Measurements from ENCODE around the gene HIVEP3.

HIVEP3 gene

GRCh38 chr1:41876576-41877445 lies 41.9 kb downstream of the HIVEP3 start:
- ATAC-seq (no peak), DNase-seq (ENCODE audit: low spot score in 2 of 2) (no peak)
- peaks cover 32% of the 10 kb centered on the region for H3K4me1 Mint-ChIP-seq
- no peaks in the 10 kb centered on the region for H3K9me3 Mint-ChIP-seq
- H3K4me3 Mint-ChIP-seq: no peak overlapping the region
- H3K36me3 Mint-ChIP-seq: no peaks in the 10 kb centered on the region
- H3K27ac Mint-ChIP-seq: peak overlapping the region; percentile 63

- DNase-seq (ENCODE audit: low spot score in 2 of 2) (no peak), ATAC-seq (no peak)
- Mint-ChIP-seq H3K9me3 (no peaks in the 10 kb centered on the region), H3K4me3 (no peak overlapping the region), H3K4me1 (peaks cover 32% of the 10 kb centered on the region), H3K27ac (no peak overlapping the region), H3K36me3 (no peaks in the 10 kb centered on the region)
These were observed 43.2 kb downstream of the HIVEP3 start for GRCh38 chr1:41875487-41875886.

GRCh38 chr1:41874903-41875411 lies 43.8 kb downstream of the HIVEP3 start:
- no peaks in the 10 kb centered on the region for H3K36me3 Mint-ChIP-seq
- H3K4me3 Mint-ChIP-seq: no peak overlapping the region
- ATAC-seq (no peak), DNase-seq (ENCODE audit: low spot score in 2 of 2) (no peak)
- no peaks in the 10 kb centered on the region for H3K9me3 Mint-ChIP-seq
- no peak overlapping the region for H3K27ac Mint-ChIP-seq
- H3K4me1 Mint-ChIP-seq: peaks cover 38% of the 10 kb centered on the region

- no peak for DNase-seq (ENCODE audit: low spot score in 2 of 2)
- ATAC-seq: no peak
- H3K9me3 Mint-ChIP-seq: no peaks in the 10 kb centered on the region
- peaks cover 41% of the 10 kb centered on the region for H3K4me1 Mint-ChIP-seq
- H3K36me3 Mint-ChIP-seq: no peaks in the 10 kb centered on the region
- peak overlapping the region; percentile 14 for H3K27ac Mint-ChIP-seq
- H3K4me3 Mint-ChIP-seq: no peak overlapping the region
These were observed 44.5 kb downstream of the HIVEP3 start for GRCh38 chr1:41874151-41874719.

- H3K4me1 Mint-ChIP-seq: peaks cover 50% of the 10 kb centered on the region
- ATAC-seq: no peak
- H3K4me3 Mint-ChIP-seq: no peak overlapping the region
- H3K9me3 Mint-ChIP-seq: no peaks in the 10 kb centered on the region
- no peaks in the 10 kb centered on the region for H3K36me3 Mint-ChIP-seq
- no peak for DNase-seq (ENCODE audit: low spot score in 2 of 2)
- H3K27ac Mint-ChIP-seq: no peak overlapping the region
These were observed 46.6 kb downstream of the HIVEP3 start for GRCh38 chr1:41872074-41872473.

GRCh38 chr1:41870076-41870562 lies 48.6 kb downstream of the HIVEP3 start:
- no peaks in the 10 kb centered on the region for H3K9me3 Mint-ChIP-seq
- H3K27ac Mint-ChIP-seq: no peak overlapping the region
- H3K4me3 Mint-ChIP-seq: no peak overlapping the region
- peak; percentile 83 for ATAC-seq
- H3K4me1 Mint-ChIP-seq: peaks cover 44% of the 10 kb centered on the region
- no peaks in the 10 kb centered on the region for H3K36me3 Mint-ChIP-seq
- DNase-seq (ENCODE audit: low spot score in 2 of 2): no peak

- ATAC-seq (peak; percentile 72), DNase-seq (ENCODE audit: low spot score in 2 of 2) (no peak)
- Mint-ChIP-seq H3K9me3 (no peaks in the 10 kb centered on the region), H3K27ac (peak overlapping the region; percentile 69), H3K36me3 (no peaks in the 10 kb centered on the region), H3K4me3 (no peak overlapping the region), H3K4me1 (peaks cover 33% of the 10 kb centered on the region)
These were observed 50.3 kb downstream of the HIVEP3 start for GRCh38 chr1:41868241-41868998.

- H3K27ac Mint-ChIP-seq: no peak overlapping the region
- H3K4me1 Mint-ChIP-seq: peaks cover 54% of the 10 kb centered on the region
- ATAC-seq: no peak
- H3K4me3 Mint-ChIP-seq: no peak overlapping the region
- no peak for DNase-seq (ENCODE audit: low spot score in 2 of 2)
- no peaks in the 10 kb centered on the region for H3K36me3 Mint-ChIP-seq
- H3K9me3 Mint-ChIP-seq: no peaks in the 10 kb centered on the region
These were observed 52.4 kb downstream of the HIVEP3 start for GRCh38 chr1:41866285-41866684.

GRCh38 chr1:41864471-41865040 lies 54.2 kb downstream of the HIVEP3 start:
- ATAC-seq (no peak), DNase-seq (ENCODE audit: low spot score in 2 of 2) (no peak)
- Mint-ChIP-seq H3K4me3 (no peak overlapping the region), H3K27ac (no peak overlapping the region), H3K4me1 (peaks cover 50% of the 10 kb centered on the region), H3K36me3 (no peaks in the 10 kb centered on the region), H3K9me3 (no peaks in the 10 kb centered on the region)

- DNase-seq (ENCODE audit: low spot score in 2 of 2) (no peak), ATAC-seq (no peak)
- Mint-ChIP-seq H3K36me3 (no peaks in the 10 kb centered on the region), H3K27ac (no peak overlapping the region), H3K4me3 (no peak overlapping the region), H3K4me1 (peaks cover 44% of the 10 kb centered on the region), H3K9me3 (no peaks in the 10 kb centered on the region)
These were observed 55.0 kb downstream of the HIVEP3 start for GRCh38 chr1:41863718-41864117.

- H3K27ac Mint-ChIP-seq: peak overlapping the region; percentile 82
- H3K9me3 Mint-ChIP-seq: no peaks in the 10 kb centered on the region
- peaks cover 42% of the 10 kb centered on the region for H3K4me1 Mint-ChIP-seq
- H3K4me3 Mint-ChIP-seq: peak overlapping the region; percentile 47
- H3K36me3 Mint-ChIP-seq: no peaks in the 10 kb centered on the region
- ATAC-seq: peak; percentile 98
- peak; percentile 36 to 68 for DNase-seq (ENCODE audit: low spot score in 2 of 2)
These were observed 56.1 kb downstream of the HIVEP3 start for GRCh38 chr1:41862384-41863221.

GRCh38 chr1:41861535-41862383 lies 57.0 kb downstream of the HIVEP3 start:
- Mint-ChIP-seq H3K4me3 (peak overlapping the region; percentile 47), H3K4me1 (peaks cover 39% of the 10 kb centered on the region), H3K9me3 (no peaks in the 10 kb centered on the region), H3K27ac (peak overlapping the region; percentile 82), H3K36me3 (no peaks in the 10 kb centered on the region)
- DNase-seq (ENCODE audit: low spot score in 2 of 2): no peak
- ATAC-seq: no peak

- Mint-ChIP-seq H3K9me3 (no peaks in the 10 kb centered on the region), H3K36me3 (no peaks in the 10 kb centered on the region), H3K27ac (no peak overlapping the region), H3K4me1 (peaks cover 36% of the 10 kb centered on the region), H3K4me3 (no peak overlapping the region)
- DNase-seq (ENCODE audit: low spot score in 2 of 2) (no peak), ATAC-seq (no peak)
These were observed 58.0 kb downstream of the HIVEP3 start for GRCh38 chr1:41860771-41861170.

- no peaks in the 10 kb centered on the region for H3K9me3 Mint-ChIP-seq
These were observed 58.5 kb downstream of the HIVEP3 start for GRCh38 chr1:41860214-41860613.

More at GRCh38 chr1:41860214-41860613, 58.5 kb downstream of the HIVEP3 start:
- Mint-ChIP-seq H3K27ac (no peak overlapping the region), H3K4me1 (peaks cover 36% of the 10 kb centered on the region), H3K36me3 (no peaks in the 10 kb centered on the region), H3K4me3 (no peak overlapping the region)
- DNase-seq (ENCODE audit: low spot score in 2 of 2) (no peak), ATAC-seq (no peak)
